Non-pigmented ciliary epithelial cell (primary cell): ENCODE measurements around the gene ZFR.
"Not testable (repeated sequence)": the region's sequence is repeated elsewhere in the genome, so short reads cannot be mapped to it uniquely, and the experiment has no call there.

ENCODE experiments used
- DNase-seq: peaks from one replicate; pipeline ENCODE4 v3.0.0-alpha.2; 2010; ENCODE audit warnings: low read depth

Gene ZFR

GRCh38 chr5:32444431-32445286, at the start of gene ZFR:
Gene ZFR, minus strand, starts transcription at chr5:32444740. Its CDS starts 82 bp downstream, at chr5:32444658.
- DNase-seq = peak; percentile 37

GRCh38 chr5:32490972-32491557, 46.5 kb upstream of the ZFR start:
- DNase-seq = no peak

GRCh38 chr5:32489791-32490562, 45.4 kb upstream of the ZFR start:
- DNase-seq = peak; percentile 41

- no peak for DNase-seq
Measured at GRCh38 chr5:32487424-32487823, 42.9 kb upstream of the ZFR start.

DNA sequence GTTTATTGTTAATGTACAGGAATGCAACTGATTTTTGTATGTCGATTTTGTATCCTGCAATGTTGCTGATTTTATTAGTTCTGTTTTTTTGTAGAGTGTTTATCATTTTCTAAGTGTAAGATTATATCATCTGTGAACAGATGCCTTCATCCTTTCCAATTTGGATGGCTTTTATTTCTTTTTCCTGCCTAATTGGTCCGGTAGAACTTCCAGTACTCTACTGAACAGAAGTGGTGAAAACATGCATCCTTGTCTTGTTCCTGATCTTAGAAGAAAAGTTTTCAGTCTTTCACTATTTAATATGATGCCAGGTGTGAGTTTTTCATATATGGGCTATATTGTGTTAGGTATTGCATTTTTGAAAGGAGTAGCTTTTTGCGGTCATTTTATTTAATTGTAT, 42.5 kb upstream of the ZFR start:
- no peak for DNase-seq

DNA sequence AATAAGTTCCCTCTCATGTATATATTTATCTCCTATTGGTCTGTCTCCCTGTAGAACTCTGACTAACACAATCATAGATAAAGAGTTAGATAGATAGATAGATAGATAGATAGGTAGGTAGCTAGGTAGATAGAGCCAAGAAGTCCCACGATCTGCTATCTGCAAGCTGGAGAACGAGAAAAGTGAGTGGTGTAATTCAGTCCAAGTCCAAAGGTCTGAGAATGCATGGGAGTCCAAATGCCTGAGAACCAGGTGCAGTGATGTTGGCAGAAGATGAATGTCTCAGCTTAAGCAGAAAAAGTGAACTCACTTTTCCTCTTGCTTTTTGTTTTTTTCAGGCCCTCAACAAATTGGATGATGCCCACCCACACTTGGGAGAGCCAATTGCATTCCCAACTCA, 37.7 kb upstream of the ZFR start:
- no peak for DNase-seq

DNA sequence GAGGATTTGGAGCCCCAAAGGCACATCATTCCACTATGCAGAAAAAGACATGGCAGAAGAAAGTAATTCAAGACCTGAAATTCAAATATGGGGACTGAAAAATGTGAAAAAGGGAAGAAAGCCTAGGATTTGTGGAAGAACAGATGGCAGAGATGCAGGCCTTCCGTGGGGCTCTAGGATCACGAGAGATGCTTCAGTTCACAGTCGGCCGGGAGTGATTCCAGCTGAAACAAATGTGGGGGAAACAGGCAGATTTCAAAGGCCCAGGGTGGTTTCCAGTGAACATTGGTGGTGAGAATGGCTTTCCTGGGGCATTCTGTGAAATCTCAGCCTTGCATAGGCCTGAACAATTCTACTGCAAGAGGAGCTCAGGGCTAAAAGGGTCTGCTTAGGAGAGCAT, 34.6 kb upstream of the ZFR start:
- no peak for DNase-seq

GRCh38 chr5:32476891-32477290, 32.4 kb upstream of the ZFR start:
- DNase-seq = no peak

DNA sequence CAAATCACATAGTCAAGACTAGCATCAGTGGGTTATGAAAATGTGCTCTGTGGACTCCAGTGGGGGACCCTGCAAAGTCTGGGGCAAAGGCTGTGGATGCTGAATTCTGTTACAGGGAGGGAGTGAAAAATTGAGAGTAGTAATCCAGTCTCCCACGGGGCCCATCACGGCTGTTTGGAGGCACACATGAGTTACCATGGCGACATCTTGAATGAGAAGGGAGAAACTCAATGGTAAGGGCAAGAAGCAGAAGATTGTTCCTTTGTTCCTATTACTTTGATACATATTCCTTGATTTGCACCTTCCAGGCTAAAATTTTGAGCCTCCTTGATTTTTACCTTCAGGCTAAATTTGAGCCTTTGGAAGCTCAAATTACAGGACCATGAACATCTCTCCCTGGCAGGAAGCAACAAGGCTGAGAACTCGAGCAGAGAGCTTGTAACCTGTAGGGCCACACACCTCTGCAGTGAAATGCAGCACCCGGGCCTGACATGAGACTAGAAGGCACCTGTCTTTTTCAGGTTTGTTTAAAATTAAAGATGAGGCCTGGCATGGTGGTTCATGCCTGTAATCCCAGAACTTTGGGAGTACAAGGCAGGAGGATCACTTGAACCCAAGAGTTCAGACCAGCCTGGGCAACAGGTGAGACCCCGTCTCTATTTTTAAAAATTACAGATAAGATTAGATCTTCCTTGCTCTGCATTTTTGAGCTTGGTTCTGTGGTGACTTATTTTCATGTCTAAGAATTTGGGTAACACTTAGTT, 31.0 kb upstream of the ZFR start:
- no peak for DNase-seq

DNA sequence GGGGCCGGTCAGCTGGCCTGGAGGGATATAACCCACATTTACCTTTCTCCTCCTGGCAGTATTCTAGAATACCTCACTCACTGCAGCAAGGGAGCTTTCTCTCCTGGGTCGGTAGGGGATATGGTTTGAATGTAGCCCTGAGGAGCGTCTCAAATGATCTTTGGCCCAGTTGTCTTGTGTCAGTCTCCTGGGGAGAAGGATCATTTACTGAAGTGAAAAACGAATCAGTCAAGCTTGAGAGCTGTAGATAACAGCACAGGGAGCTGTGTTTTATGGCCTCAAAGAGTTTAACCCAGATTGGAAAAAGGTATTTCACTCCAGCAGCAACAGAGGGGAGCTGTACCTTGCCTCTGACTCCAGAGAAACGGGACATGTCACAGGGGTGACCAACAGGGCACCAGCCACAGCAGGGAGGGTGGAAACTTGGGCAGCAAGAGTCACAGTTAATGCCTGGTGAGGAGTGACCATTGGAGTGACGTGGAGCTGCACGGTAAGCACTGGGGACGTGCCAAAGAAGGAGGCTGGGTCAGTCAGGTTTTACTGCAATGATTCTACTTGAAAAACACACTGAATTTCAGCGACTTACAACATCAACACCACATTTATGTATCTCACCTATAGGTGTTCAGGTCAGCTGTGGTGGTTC, 29.8 kb upstream of the ZFR start:
- DNase-seq = no peak

DNA sequence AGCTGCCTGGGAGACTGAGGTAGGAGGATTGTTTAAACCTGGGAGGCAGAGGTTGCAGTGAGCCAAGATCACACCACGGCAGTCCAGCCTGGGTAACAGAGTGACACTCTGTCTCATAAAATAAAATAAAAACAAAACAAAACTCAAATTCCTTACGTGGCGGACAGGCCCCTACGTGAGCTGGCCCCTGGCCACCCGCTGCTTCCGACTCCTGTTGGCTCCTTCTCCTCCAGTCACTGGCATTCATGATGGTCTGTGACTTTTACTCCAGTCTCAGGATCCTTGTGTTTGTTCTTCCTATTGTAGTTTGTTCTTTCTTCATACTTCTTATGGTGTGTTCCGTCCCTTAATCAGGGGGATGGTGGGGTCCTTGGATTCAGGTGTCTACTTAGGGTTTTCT, 28.5 kb upstream of the ZFR start:
- DNase-seq = no peak

GRCh38 chr5:32471784-32472183, 27.2 kb upstream of the ZFR start:
- no peak for DNase-seq

DNA sequence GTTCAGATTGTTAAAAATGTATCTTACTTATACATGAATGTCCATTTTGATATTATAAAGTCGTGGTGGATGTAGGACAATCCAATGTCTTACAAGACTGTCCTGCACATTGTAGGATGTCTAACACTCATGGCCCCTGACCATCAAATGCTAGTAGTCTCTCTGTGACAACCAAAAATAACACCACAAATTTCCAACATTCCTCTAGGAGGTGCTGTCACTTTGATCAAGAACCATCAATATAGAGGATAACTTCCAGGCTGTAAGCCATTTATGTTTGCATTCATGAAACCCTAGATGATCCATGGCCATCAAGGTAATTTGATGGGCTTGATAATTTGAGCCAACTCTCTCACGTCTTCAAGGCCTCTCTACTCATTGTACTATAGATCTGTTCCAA, 20.5 kb upstream of the ZFR start:
- no peak for DNase-seq

DNA sequence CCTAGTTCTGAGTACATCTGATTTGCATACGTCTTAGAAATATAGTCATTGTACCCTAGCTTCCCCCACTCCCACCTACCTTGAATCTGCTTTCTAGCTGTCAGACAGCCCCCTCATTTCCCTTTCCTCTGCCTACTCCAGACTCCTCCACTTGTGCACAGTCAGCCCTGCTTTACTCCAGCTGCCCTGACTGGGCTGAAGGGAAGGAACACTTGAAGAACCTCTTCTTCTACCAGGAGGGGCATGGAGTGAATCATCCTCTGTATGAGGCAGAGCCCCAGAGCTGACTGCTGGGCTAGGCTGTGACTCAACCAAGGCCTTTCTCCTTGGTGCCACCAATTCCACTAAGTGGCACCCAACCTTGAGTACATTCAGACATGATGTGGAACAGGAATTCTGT, 18.1 kb upstream of the ZFR start:
- no peak for DNase-seq

GRCh38 chr5:32461441-32462120, 17.0 kb upstream of the ZFR start:
- no peak for DNase-seq

- DNase-seq = no peak
Measured at GRCh38 chr5:32460702-32461101, 16.2 kb upstream of the ZFR start.

GRCh38 chr5:32458880-32459495, 14.4 kb upstream of the ZFR start:
- DNase-seq = no peak

DNA sequence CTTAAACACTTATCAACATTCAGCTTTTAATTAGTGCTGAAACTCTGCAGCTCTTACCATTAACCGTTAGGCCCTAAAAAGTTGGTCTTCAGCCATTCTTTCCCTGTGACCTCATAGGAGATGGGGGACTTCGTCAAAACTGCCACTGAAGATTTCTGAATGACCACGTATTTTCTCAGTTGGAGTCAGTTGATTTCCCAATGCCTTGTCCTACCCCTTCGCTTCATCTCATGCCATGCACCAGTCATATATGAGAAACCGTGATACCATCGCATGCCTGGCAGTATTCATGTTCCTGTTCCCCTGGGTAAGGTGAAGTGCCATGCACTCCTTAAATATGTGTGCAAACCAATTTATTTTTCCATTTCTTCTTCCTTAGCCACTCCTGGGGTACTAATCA, 10.8 kb upstream of the ZFR start:
- DNase-seq = no peak

GRCh38 chr5:32454821-32455220, 10.3 kb upstream of the ZFR start:
- DNase-seq = no peak

- DNase-seq = no peak
Measured at GRCh38 chr5:32453916-32454315, 9.4 kb upstream of the ZFR start.

DNA sequence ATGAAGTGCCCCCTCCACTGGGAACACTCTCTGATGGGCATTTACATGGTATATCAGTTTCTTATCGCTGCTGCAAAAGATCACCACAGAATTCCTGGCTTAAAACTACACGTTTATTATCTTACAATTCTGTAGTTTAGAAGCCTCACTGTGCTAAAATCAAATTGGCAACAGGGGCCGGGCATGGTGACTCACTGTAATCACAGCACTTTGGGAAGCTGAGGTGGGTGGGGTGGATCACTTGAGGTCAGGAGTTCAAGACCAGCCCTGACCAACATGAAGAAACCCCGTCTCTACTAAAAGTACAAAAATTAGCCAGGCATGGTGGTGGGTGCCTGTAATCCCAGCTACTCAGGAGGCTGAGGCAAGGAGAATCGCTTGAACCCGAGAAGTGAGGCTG, 7.8 kb upstream of the ZFR start:
- DNase-seq = not testable (repeated sequence)
